Activated CD4-positive, alpha-beta T cell treated with anti-CD3 and anti-CD28 coated beads for 24 hours (primary cell): ENCODE measurements around the gene NUDT12.

Experiments used
- DNase-seq, 2 donors: peaks; one replicate each; pipeline ENCODE4 v3.0.0-alpha.2; 2020; ENCODE audit warnings: low read depth in 2 of 2

NUDT12 gene

GRCh38 chr5:103541114-103541513, 21.5 kb downstream of the NUDT12 start:
- DNase-seq = no peak

DNA sequence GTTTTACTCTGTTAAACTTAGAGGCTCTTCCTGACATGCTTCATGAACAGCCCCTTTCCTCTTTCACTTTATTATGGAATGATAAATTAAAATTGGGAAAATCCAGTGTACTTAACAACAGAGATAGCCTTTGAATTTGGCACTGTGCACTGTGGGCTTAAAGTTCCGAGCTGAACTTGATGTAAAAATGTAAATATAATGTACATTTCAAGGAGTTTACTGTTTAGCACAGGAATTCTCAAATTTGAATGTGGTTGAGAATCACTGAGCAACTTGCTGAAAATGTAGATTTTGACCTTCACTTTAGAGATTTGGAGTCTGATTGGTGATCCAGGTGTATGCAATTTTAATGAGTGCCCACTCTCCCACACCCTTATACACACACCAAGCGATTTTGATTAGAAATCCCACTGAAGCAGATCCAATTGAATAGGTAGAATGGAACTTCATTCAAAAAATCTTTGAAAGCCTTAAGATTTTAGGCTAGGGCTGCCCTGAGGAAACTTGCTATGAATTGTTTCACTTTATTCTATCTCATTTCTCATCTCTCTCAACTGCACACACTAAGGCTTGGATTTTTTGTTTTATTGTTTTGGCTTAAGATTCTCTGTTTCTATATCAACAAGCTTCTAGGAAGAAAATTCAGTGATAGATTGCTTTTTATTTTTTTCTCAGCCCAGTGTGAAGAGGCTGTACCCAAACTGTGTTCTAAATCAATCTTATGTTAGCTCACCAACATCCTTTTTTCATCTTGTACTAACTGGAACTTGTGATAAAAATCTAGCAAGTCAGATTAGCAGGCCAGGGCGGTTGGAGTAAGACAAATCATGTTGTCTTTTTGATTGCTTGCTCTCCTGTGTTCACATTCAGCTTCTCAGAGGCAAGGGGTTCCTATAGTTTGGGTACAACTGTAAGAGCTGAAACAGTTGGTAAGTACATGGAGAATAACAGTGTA, 22.9 kb downstream of the NUDT12 start:
- DNase-seq = no peak

DNA sequence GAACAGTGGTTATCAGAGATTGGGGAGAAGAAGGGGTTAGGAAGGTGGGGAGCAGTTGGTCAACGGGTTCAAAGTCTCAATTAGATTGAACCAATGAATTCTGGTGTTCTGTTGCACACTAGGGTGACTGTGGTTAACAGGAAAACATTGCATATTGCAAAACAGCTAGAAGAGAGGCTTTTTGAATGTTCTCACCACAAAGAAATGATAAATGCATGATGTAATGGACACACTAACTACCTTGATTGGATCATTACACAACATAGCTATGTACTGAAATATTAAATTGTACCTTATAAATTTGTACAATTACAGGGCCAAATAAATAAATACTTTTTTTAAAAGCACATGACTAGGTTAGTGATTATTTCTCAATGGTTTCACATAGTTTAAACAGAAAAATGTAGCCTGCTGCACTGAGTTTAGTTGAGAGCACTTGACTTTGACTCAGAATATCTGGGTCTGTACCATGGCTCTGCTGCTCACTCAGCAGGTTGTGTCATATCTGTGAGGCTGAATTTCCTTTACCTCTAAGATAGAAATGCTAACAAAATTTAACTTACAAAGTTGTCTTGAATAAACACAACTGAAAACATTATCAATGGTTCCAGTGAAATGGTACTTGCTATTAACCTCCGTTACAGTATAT, 30.4 kb downstream of the NUDT12 start:
- no peak for DNase-seq

DNA sequence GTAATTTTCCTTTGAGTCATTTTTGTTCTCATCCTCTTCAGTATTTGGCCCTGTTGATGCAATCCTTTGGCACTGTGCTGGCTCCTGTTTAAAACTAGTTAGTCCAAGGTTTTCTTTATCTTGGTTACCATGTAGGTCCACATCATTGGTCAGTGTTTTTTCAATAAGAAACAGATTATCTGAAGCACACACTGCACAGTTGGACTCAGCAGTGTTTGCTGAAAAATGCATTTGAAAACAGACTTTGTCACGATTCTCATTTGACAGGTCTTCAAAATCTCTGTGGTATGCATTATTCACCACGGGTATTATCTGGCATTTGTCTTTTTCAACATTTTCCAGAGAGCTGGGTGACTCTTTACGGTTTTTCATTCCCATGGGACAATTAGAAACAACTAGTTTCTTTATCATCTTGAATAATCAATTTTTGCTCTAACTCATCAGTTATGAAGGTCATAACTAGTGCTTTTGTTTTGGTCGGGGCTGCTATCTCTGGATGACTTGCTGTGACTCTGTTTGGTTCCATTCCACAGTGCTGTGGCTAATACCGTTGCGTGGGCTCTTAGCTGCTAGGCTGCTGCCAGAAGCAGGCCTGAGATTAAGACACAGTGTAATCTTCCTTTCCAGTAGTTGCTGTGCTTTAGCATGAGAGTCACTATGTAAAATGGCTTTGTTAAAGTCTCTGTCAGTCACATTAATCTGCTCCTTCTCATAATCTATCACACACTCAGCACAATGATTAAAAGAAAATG, 36.2 kb downstream of the NUDT12 start:
- DNase-seq = no peak

GRCh38 chr5:103525361-103525760, 37.2 kb downstream of the NUDT12 start:
- no peak for DNase-seq

DNA sequence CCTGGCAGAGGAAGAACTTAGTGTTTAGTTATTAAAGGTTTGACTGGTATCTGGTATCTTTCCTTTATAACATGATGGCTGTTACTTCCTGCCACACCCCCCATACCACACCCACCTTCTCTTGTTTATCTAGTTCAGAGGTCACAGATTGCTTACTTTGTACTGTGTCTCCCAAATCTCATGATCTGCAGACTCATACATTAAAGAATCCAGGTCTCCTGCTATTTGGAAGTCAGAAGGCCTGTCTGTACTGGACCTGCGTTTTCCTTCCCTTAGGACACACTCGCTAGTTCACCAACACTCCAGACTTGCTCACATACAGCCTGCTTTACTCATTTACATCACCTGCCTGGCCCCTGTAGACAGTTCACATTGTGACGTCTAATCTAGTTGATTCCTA, 39.3 kb downstream of the NUDT12 start:
- no peak for DNase-seq

GRCh38 chr5:103522586-103522985, 40.0 kb downstream of the NUDT12 start:
- DNase-seq = no peak

- DNase-seq = no peak
Observed at GRCh38 chr5:103519550-103519949, 43.0 kb downstream of the NUDT12 start.

- DNase-seq = no peak
Observed at GRCh38 chr5:103514371-103514770, 48.2 kb downstream of the NUDT12 start.

GRCh38 chr5:103513701-103514100, 48.9 kb downstream of the NUDT12 start:
- DNase-seq = no peak

DNA sequence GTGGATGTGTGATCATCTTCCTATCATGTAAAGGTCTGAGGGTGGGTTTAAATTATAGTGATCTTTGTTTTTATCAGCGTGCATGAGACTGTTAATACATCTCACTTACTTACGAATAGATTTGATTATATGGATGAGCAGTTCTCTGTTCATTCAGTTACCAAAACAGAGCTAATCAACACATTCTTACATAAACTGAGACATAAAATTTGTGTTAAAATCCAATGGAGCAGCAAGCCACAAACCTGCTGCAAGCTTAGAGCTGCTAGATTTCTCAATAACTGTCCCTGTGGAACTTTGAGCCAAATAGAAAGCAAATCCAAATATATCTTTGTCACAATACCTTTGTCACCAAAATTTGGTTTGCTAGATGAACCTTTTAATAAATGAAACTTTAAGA, 50.1 kb downstream of the NUDT12 start:
- no peak for DNase-seq

DNA sequence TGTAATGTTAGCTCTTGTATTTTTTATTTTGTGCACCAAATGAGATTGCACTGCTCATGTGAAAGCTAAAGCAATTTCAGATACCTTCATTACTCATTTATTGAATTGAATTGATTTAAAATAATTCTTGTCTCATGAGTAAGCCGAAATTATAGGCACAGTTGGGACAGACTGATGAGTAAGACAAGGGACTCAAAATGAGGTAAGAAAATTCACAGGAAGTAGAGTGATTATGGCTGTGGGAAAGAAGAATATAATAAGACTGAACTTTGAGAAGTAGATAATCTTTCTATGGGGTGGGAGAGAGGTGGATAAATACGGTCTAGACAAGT, 51.1 kb downstream of the NUDT12 start:
- no peak for DNase-seq

GRCh38 chr5:103510851-103511553, 51.6 kb downstream of the NUDT12 start:
- DNase-seq = no peak

DNA sequence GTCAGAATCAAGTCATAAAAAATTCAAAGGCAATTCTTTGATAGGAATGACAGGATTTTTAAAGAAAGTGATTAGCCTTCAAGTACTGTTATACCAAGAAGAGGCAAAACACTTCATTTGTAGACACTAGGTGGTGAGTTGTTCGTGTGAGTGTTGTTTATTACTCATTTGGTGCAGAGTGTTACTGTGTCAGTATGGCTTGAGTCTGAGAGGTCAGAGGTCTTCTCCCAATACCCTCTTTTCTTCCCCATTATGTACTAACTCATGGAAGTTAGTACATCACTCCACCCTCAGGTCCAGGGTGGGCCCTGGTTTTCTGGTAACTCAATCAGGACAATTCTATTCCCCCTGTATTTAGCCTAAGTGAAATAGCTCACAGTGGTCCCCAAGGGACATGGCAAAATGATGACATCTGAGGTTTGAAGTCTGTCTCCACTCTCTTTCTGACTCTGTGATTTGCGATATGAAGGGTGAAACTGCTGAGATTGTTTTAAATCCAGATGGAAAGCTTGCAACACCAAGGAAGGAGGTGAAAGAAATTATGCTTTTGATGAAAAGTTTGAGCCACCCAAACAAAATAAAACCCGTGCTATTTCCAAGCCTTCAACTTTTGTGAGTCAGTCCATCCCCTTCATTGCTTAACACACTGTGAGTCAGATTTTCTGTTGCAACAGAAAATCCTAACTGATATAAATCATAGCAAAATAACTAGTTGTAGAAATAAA, 56.8 kb downstream of the NUDT12 start:
- DNase-seq = no peak

- no peak for DNase-seq
Observed at GRCh38 chr5:103503066-103503465, 59.5 kb downstream of the NUDT12 start.

DNA sequence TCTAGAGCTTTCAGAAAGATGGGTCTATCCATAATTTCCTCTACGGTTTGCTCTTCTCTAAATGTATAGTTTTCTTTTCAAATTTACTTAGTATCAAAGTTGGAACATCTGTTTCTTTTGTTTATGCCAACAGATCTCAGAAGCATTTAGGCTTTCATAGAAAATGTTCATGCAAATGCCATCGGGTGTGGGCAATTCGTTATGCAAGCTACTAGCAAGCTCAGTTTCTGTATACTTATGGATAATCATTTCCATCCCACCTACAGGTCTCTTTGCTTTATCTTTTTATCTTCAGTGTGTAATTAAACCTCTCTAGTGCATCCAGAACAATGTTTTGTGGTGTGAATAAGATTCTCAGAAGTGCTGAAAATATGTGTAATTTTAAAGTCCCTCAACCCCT, 59.9 kb downstream of the NUDT12 start:
- DNase-seq = no peak
